HepG2 (cell line): ENCODE data around the gene MRPL43. TPM values are rescaled to one million over a fixed set of nuclear protein-coding genes. Genes with fewer than 3 reads are reported as not detected.
"Not testable (repeated sequence)": the region's sequence is repeated elsewhere in the genome, so short reads cannot be mapped to it uniquely, and the experiment has no call there.

Experiments
- AHDC1 ChIP-seq: sonication (generic); formaldehyde crosslinking; IDR thresholded peaks from 2 replicates; pipeline ENCODE4 v1.5.1; 2020; ENCODE audit warnings: mild to moderate bottlenecking, missing genetic modification reagents, borderline replicate concordance
- ARID5B ChIP-seq: IDR thresholded peaks from 2 replicates; pipeline ENCODE4 v1.4.0; 2020; ENCODE audit warnings: mild to moderate bottlenecking, missing genetic modification reagents
- CREM ChIP-seq, 2 experiments: sonication (generic) in 1 of 2; formaldehyde crosslinking in 1 of 2; IDR thresholded peaks; 2 replicates each; pipeline versions ENCODE4 v1.4.0 to v1.6.1; 2016 to 2020; ENCODE audit warnings: antibody characterized with exemption in 1 of 2, mild to moderate bottlenecking in 1 of 2, missing genetic modification reagents in 1 of 2
- FOXO1 ChIP-seq: sonication (generic); formaldehyde crosslinking; IDR thresholded peaks from 2 replicates; pipeline ENCODE4 v1.4.0; 2020; ENCODE audit warnings: missing genetic modification reagents
- HNF4A ChIP-seq: sonication (generic); formaldehyde crosslinking; IDR thresholded peaks from 2 replicates; pipeline ENCODE4 v1.4.0; 2020; ENCODE audit warnings: missing genetic modification reagents
- KDM6A ChIP-seq: IDR thresholded peaks from 2 replicates; pipeline ENCODE4 v1.6.1; 2016; ENCODE audit warnings: low read depth
- NCOR1 ChIP-seq: fragments of 200-600 bp; sonication (generic); IDR thresholded peaks from 2 replicates; pipeline ENCODE4 v1.7.0; 2017; ENCODE audit warnings: antibody characterized with exemption, low read length, borderline replicate concordance
- NR2F2 ChIP-seq: IDR thresholded peaks from 2 replicates; pipeline ENCODE4 v1.6.1; 2012; ENCODE audit warnings: low read depth, inconsistent platforms, borderline replicate concordance
- PITX1 ChIP-seq: sonication (generic); formaldehyde crosslinking; IDR thresholded peaks from 2 replicates; pipeline ENCODE4 v1.5.1; 2020; ENCODE audit warnings: mild to moderate bottlenecking, missing genetic modification reagents
- RXRA ChIP-seq: sonication (generic); formaldehyde crosslinking; IDR thresholded peaks from 2 replicates; pipeline ENCODE4 v1.5.1; 2020; ENCODE audit warnings: missing genetic modification reagents
- SALL1 ChIP-seq: sonication (generic); formaldehyde crosslinking; IDR thresholded peaks from 2 replicates; pipeline ENCODE4 v1.8.0; 2022; ENCODE audit warnings: mild to moderate bottlenecking, missing genetic modification reagents
- SOX6 ChIP-seq, 2 experiments: fragments of 450-650 bp in 1 of 2; sonication (generic) in 1 of 2; formaldehyde crosslinking in 1 of 2; IDR thresholded peaks; 2 replicates each; pipeline versions ENCODE4 v1.4.0 to v1.6.1; 2017 to 2020; ENCODE audit warnings: antibody characterized with exemption in 1 of 2, mild to moderate bottlenecking in 1 of 2, missing genetic modification reagents in 1 of 2
- TBX2 ChIP-seq: sonication (generic); formaldehyde crosslinking; IDR thresholded peaks from 2 replicates; pipeline ENCODE4 v1.5.0; 2020; ENCODE audit warnings: missing genetic modification reagents, mild to moderate bottlenecking, borderline replicate concordance
- ZBED4 ChIP-seq: sonication (generic); formaldehyde crosslinking; IDR thresholded peaks from 2 replicates; pipeline ENCODE4 v1.4.0; 2020; ENCODE audit warnings: missing genetic modification reagents, borderline replicate concordance
- ZNF788 ChIP-seq: sonication (generic); formaldehyde crosslinking; IDR thresholded peaks from 2 replicates; pipeline ENCODE4 v1.5.0; 2020; ENCODE audit warnings: mild to moderate bottlenecking, missing genetic modification reagents, borderline replicate concordance
- ZSCAN29 ChIP-seq: sonication (generic); formaldehyde crosslinking; conservative IDR thresholded peaks from 2 replicates; pipeline ENCODE4 v1.4.0; 2020; ENCODE audit warnings: mild to moderate bottlenecking, missing genetic modification reagents
- polyA plus RNA-seq, 8 experiments: library from polyadenylated mRNA; depleted of rRNA in 3 of 8; stranded (reverse) in 7 of 8; unstranded in 1 of 8; fragments of >200 nt; fragmentation: Illumina TruSeq in 4 of 8; extraction: Trizol in 4 of 8; gene quantifications; 2 replicates each; pipeline versions ENCODE4 v1.2.1 to v1.2.3, GENCODE V29; 2011 to 2016; ENCODE audit warnings: low read depth in 4 of 8, missing spikeins in 1 of 8, mixed read lengths in 1 of 8; ENCODE audit not compliant: insufficient read depth in 1 of 8
- total RNA-seq, 5 experiments: library from RNA; depleted of rRNA; stranded (reverse); fragments of >200 nt; fragmentation: Illumina TruSeq; extraction: Trizol; gene quantifications; 2 replicates each; pipeline ENCODE4 v1.2.3, GENCODE V29; 2016; ENCODE audit warnings: low read depth in 1 of 5

Gene MRPL43
- total and polyA plus RNA-seq, 2 of the 13 experiments (the other 11 are each of a cell fraction or from before 2014, with no cell fraction given): 71.0 to 73.7 TPM

- TF ChIP-seq AHDC1 (CRISPR knock-in tag) (peak; percentile 35; the same call in 1 of the 2 replicates), RXRA (0 out of 2 replicates have a peak, but pooled peaks have one; percentile 31), KDM6A (CRISPR knock-in tag) (peak; percentile 55; the same call in 1 of the 2 replicates), NCOR1 (peak; percentile 65; the same call in 1 of the 2 replicates), PITX1 (CRISPR knock-in tag) (0 out of 2 replicates have a peak, but pooled peaks have one; percentile 46), TBX2 (CRISPR knock-in tag) (peak; percentile 44; the same call in 1 of the 2 replicates), CREM (IDR thresholded peaks at IDR 0.05) (peak; percentile 49; the same call in 1 of the 2 replicates), SALL1 (CRISPR knock-in tag) (peak; percentile 71), ZNF788 (CRISPR knock-in tag) (peak; percentile 43; the same call in 1 of the 2 replicates), HNF4A (CRISPR knock-in tag) (peak; percentile 95), ZBED4 (CRISPR knock-in tag) (0 out of 2 replicates have a peak, but pooled peaks have one; percentile 14), ZSCAN29 (peak; percentile 57; the same call in 1 of the 2 replicates), NR2F2 (peak; percentile 51; the same call in 1 of the 2 replicates), FOXO1 (CRISPR knock-in tag) (peak; percentile 55; the same call in 1 of the 2 replicates), SOX6 (CRISPR knock-in tag; IDR thresholded peaks at IDR 0.05) (peak; percentile 61), ARID5B (CRISPR knock-in tag) (peak; percentile 59; the same call in 1 of the 2 replicates)
- not testable (repeated sequence) for TF ChIP-seq CREM (CRISPR knock-in tag; IDR thresholded peaks at IDR 0.05); SOX6 (IDR thresholded peaks at IDR 0.05)
These were observed 47.1 kb upstream of the MRPL43 start (continued) for GRCh38 chr10:101034404-101034803.
